Adipocyte (in vitro differentiated cells): ENCODE results near the gene SLC2A8.

Source experiments
- DNase-seq: peaks from one replicate; pipeline ENCODE4 v3.0.0-alpha.2; 2015; ENCODE audit warnings: low read depth
- H3K27me3 ChIP-seq: replicated peaks from 2 replicates; pipeline ENCODE4 v1.7.0; 2013; ENCODE audit warnings: mild to moderate bottlenecking, low read length, moderate library complexity; ENCODE audit not compliant: control insufficient read depth, insufficient read depth
- H3K36me3 ChIP-seq: 2 replicates; pipeline ENCODE4 v1.7.0; 2013; ENCODE audit warnings: low read length, mild to moderate bottlenecking, moderate library complexity; ENCODE audit not compliant: control insufficient read depth, insufficient read depth, severe bottlenecking
- H3K4me1 ChIP-seq: 2 replicates; pipeline ENCODE4 v1.7.0; 2013; ENCODE audit warnings: mild to moderate bottlenecking, low read length, moderate library complexity; ENCODE audit not compliant: control insufficient read depth, insufficient read depth
- H3K4me3 ChIP-seq: 2 replicates; pipeline ENCODE4 v1.7.0; 2013; ENCODE audit warnings: mild to moderate bottlenecking, low read length, moderate library complexity
- H3K9ac ChIP-seq: 2 replicates; pipeline ENCODE4 v1.7.0; 2013; ENCODE audit warnings: mild to moderate bottlenecking, low read length, moderate library complexity
- H3K9me3 ChIP-seq: 2 replicates; pipeline ENCODE4 v1.7.0; 2013; ENCODE audit warnings: mild to moderate bottlenecking, low read length, moderate library complexity; ENCODE audit not compliant: control insufficient read depth

SLC2A8 gene

GRCh38 chr9:127452691-127453090 is 55.7 kb downstream of the SLC2A8 start:
- peak overlapping the region; percentile 85 for H3K4me3 ChIP-seq
- H3K27me3 ChIP-seq: no peaks in the 10 kb centered on the region
- H3K36me3 ChIP-seq: peaks cover 44% of the 10 kb centered on the region

GRCh38 chr9:127455324-127455992 is 58.5 kb downstream of the SLC2A8 start:
- Histone ChIP-seq H3K36me3 (peaks cover 36% of the 10 kb centered on the region), H3K4me1 (peaks cover 8% of the 10 kb centered on the region), H3K9me3 (no peaks in the 10 kb centered on the region), H3K27me3 (no peaks in the 10 kb centered on the region), H3K9ac (no peak overlapping the region), H3K4me3 (no peak overlapping the region)
- DNase-seq: peak; percentile 4

More at GRCh38 chr9:127452691-127453090, 55.7 kb downstream of the SLC2A8 start:
- peak; percentile 12 for DNase-seq
- Histone ChIP-seq H3K9ac (no peak overlapping the region), H3K4me1 (peaks cover 31% of the 10 kb centered on the region), H3K9me3 (no peaks in the 10 kb centered on the region)

- DNase-seq: no peak
- Histone ChIP-seq H3K27me3 (no peaks in the 10 kb centered on the region), H3K36me3 (peaks cover 51% of the 10 kb centered on the region), H3K4me1 (peaks cover 2% of the 10 kb centered on the region), H3K9me3 (no peaks in the 10 kb centered on the region), H3K9ac (no peak overlapping the region), H3K4me3 (no peak overlapping the region)
Observed at GRCh38 chr9:127457191-127457878, 60.4 kb downstream of the SLC2A8 start.
